GM12801 (cell line): ENCODE data around the gene FLG2.

Experiments used
- TF ChIP-seq, protein P1 (sequence below): IDR thresholded peaks from one replicate; pipeline ENCODE4 v1.5.1; 2011; ENCODE audit warnings: control low read depth; ENCODE audit not compliant: insufficient read length; ENCODE audit errors: extremely low read depth

The FLG2 gene

DNA sequence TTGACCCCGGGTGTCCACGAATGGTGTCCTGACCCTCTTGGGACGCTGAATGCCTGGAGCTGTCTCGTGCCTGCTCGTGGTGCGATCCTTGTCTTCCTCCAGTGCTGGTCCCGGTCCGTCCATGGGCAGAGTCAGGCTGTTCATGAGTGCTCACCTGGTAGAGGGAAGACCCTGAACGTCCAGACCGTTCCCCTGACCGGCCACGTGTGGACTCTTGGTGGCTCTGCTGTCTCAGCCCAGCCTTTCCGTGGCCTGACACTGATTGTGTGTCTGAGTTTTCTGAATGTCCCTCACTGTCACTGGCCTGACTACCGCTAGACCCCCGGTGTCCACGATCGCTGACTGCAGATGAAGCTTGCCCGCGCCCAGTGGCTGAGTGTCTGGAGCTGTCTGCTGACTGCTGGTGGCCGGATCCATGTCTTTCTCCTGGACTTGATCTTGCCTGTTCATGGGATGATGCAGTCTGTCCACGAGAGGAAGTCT lies 46.4 kb downstream of the FLG2 start:
- TF ChIP-seq, protein P1, sequence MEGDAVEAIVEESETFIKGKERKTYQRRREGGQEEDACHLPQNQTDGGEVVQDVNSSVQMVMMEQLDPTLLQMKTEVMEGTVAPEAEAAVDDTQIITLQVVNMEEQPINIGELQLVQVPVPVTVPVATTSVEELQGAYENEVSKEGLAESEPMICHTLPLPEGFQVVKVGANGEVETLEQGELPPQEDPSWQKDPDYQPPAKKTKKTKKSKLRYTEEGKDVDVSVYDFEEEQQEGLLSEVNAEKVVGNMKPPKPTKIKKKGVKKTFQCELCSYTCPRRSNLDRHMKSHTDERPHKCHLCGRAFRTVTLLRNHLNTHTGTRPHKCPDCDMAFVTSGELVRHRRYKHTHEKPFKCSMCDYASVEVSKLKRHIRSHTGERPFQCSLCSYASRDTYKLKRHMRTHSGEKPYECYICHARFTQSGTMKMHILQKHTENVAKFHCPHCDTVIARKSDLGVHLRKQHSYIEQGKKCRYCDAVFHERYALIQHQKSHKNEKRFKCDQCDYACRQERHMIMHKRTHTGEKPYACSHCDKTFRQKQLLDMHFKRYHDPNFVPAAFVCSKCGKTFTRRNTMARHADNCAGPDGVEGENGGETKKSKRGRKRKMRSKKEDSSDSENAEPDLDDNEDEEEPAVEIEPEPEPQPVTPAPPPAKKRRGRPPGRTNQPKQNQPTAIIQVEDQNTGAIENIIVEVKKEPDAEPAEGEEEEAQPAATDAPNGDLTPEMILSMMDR: no peak

DNA sequence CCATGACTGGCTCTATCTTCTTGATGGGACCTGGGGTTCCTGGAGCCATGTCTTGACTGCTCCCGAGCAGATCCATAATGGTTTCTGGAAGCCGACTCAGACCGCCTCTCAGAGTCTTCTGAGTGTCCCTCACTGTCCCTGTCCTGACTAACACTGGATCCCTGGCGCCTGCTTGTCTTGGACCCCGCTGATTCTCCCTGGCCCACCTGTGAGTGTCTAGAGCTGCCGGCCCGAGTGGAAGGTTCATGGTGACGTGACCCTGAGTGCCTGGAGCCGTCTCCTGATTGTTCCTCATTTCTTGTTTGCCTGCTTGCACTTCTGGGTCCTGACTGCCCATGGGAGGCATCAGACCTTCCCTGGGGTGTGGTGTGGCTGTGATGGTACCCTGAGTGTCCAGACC lies 49.9 kb downstream of the FLG2 start:
- TF ChIP-seq, protein P1: no peak
